Hepatocyte (in vitro differentiated cells): ENCODE measurements around the gene ZBTB8A. TPM values are rescaled to one million over a fixed set of nuclear protein-coding genes. Genes with fewer than 3 reads are reported as not detected.

Experiments used
- DNase-seq: peaks from one replicate; pipeline ENCODE4 v3.0.0-alpha.2; 2016; ENCODE audit warnings: low spot score
- H2AFZ ChIP-seq: fragments of 200-600 bp; sonication (generic); 2 replicates; pipeline ENCODE4 v1.6.0; 2016; ENCODE audit warnings: antibody characterized with exemption, mild to moderate bottlenecking
- H3K27ac ChIP-seq: fragments of 200-600 bp; sonication (generic); 2 replicates; pipeline ENCODE4 v1.5.1; 2016; ENCODE audit warnings: mild to moderate bottlenecking
- H3K27me3 ChIP-seq: fragments of 200-600 bp; sonication (generic); 2 replicates; pipeline ENCODE4 v1.6.1; 2016
- H3K36me3 ChIP-seq: fragments of 200-600 bp; sonication (generic); replicated peaks from 2 replicates; pipeline ENCODE4 v1.5.1; 2016; ENCODE audit warnings: low read depth; ENCODE audit not compliant: insufficient read depth
- H3K4me1 ChIP-seq: fragments of 200-600 bp; sonication (generic); 2 replicates; pipeline ENCODE4 v1.5.1; 2016; ENCODE audit warnings: mild to moderate bottlenecking, moderate library complexity; ENCODE audit not compliant: insufficient read depth
- H3K4me2 ChIP-seq: fragments of 200-600 bp; sonication (generic); 2 replicates; pipeline ENCODE4 v1.6.0; 2016
- H3K4me3 ChIP-seq: fragments of 200-600 bp; sonication (generic); 2 replicates; pipeline ENCODE4 v1.5.1; 2016; ENCODE audit warnings: mild to moderate bottlenecking
- H3K79me2 ChIP-seq: fragments of 200-600 bp; sonication (generic); 2 replicates; pipeline ENCODE4 v1.6.0; 2017; ENCODE audit warnings: mild to moderate bottlenecking
- H3K9me2 ChIP-seq: fragments of 200-600 bp; sonication (generic); replicated peaks from 2 replicates; pipeline ENCODE4 v1.6.0; 2017; ENCODE audit warnings: mild to moderate bottlenecking; ENCODE audit not compliant: insufficient read depth
- H3K9me3 ChIP-seq: fragments of 200-600 bp; sonication (generic); 2 replicates; pipeline ENCODE4 v1.5.1; 2016; ENCODE audit warnings: low read depth, mild to moderate bottlenecking
- H4K20me1 ChIP-seq: fragments of 200-600 bp; sonication (generic); 2 replicates; pipeline ENCODE4 v1.6.0; 2016; ENCODE audit warnings: mild to moderate bottlenecking; ENCODE audit not compliant: insufficient read depth, poor library complexity, severe bottlenecking
- EZH2 ChIP-seq: fragments of 200-600 bp; sonication (generic); IDR thresholded peaks from 2 replicates; pipeline ENCODE4 v1.6.1; 2016; ENCODE audit warnings: antibody characterized with exemption, mild to moderate bottlenecking, borderline replicate concordance
- EZH2phosphoT487 ChIP-seq: fragments of 200-600 bp; sonication (generic); IDR thresholded peaks from one replicate; pipeline ENCODE4 v1.6.1; 2018; ENCODE audit warnings: antibody characterized with exemption, mild to moderate bottlenecking, low read depth, moderate library complexity; ENCODE audit not compliant: unreplicated experiment, severe bottlenecking
- WGBS: methylation state at CpG from one replicate; pipeline ENCODE4 v1.1.6; 2016; ENCODE audit warnings: low lambda C conversion rate; ENCODE audit errors: missing lambda C conversion rate; 5-methylcytosine and 5-hydroxymethylcytosine counted together
- polyA plus RNA-seq: library from polyadenylated mRNA; unstranded; fragments of >200 nt; fragmentation: Nextera tagmentation; extraction: Ambion mirVana; gene quantifications from 2 replicates; pipeline ENCODE4 v1.2.1, GENCODE V29; 2016
- total RNA-seq: library from RNA; depleted of rRNA; stranded (reverse); fragments of >200 nt; gene quantifications from 2 replicates; pipeline ENCODE4 v1.2.3, GENCODE V29; 2014
- TF ChIP-seq, protein P1 (sequence below): fragments of 200-600 bp; sonication (generic); IDR thresholded peaks from 2 replicates; pipeline ENCODE4 v1.5.1; 2016; ENCODE audit warnings: antibody characterized with exemption, mild to moderate bottlenecking; ENCODE audit not compliant: poor library complexity

Gene ZBTB8A
- total and polyA plus RNA-seq, 2 experiments from 2014 or later, result 3.7 to 5.7 TPM

DNA sequence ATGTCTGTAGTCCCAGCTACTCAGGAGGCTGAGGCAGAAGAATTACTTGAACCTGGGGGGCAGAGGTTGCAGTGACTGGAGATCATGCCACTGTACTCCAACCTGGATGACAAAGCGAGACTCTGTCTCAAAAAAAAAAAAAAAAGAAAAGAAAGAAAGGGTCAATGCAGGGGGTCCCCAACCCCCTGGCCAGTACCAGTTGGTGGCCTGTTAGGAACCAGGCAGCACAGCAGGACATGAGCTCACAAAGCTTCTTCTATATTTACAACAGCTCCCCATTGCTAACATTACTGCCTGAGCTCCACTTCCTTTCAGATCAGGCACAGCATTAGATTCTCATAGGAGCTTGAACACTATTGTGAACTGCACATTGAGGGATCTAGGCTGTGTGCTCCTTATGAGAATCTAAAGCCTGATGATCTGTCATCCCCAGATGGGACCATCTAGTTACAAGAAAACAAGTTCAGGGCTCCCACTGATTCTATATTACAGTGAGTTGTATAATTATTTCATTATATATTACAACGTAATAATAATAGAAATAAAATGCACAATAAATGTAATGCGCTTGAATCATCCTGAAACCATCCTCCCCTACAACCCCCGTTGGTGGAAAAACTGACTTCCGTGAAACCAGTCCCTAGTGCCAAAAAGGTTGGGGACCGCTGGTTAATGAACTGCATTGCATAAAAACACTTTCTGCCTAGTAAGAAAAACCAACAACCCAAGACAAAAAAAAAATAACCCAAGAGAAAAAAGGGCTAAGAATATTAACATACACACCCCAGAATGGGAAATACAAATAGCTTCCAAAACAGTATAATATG, 108.3 kb downstream of the ZBTB8A start:
- Histone ChIP-seq H2AFZ (no peak overlapping the region), H3K4me2 (no peak overlapping the region), H3K9me2 (no peaks in the 10 kb centered on the region), H3K9me3 (no peaks in the 10 kb centered on the region), H3K36me3 (peaks cover 4% of the 10 kb centered on the region), H4K20me1 (peaks cover 2% of the 10 kb centered on the region), H3K4me1 (peaks cover 9% of the 10 kb centered on the region), H3K4me3 (no peak overlapping the region), H3K27me3 (no peaks in the 10 kb centered on the region), H3K79me2 (peaks cover 71% of the 10 kb centered on the region), H3K27ac (no peak overlapping the region)
- WGBS, result 94% methylated on average over 6 of the region's 6 CpGs
- DNase-seq, result no peak
- TF ChIP-seq, protein P1, sequence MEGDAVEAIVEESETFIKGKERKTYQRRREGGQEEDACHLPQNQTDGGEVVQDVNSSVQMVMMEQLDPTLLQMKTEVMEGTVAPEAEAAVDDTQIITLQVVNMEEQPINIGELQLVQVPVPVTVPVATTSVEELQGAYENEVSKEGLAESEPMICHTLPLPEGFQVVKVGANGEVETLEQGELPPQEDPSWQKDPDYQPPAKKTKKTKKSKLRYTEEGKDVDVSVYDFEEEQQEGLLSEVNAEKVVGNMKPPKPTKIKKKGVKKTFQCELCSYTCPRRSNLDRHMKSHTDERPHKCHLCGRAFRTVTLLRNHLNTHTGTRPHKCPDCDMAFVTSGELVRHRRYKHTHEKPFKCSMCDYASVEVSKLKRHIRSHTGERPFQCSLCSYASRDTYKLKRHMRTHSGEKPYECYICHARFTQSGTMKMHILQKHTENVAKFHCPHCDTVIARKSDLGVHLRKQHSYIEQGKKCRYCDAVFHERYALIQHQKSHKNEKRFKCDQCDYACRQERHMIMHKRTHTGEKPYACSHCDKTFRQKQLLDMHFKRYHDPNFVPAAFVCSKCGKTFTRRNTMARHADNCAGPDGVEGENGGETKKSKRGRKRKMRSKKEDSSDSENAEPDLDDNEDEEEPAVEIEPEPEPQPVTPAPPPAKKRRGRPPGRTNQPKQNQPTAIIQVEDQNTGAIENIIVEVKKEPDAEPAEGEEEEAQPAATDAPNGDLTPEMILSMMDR, result no peak
- no peak for TF ChIP-seq EZH2
- no peak for TF ChIP-seq EZH2phosphoT487

DNA sequence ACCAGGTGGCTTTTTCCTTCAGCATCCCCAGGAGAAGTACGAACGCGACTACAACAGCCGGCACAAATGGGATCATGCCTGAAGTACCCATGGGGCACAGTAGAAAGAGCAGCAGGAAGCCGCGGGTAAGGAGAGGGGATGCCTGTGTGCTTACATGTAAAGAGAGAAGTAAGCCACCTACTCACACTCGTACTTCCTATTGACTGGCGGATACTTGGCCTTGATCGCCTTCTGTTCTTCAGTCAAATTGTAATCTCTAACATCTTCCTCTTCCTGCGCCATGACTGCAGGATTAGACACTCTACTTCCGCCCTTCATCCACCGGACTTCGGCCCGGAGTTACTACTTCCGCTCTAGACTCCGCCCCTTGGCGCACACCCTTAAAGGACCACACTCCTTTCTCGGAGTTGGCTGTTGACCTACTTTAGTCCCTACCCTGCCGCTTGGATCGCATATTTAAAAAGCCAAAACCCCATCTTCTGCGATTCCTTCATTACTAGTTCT, 111.1 kb downstream of the ZBTB8A start, which contains the start of gene ZBTB8OS:
Gene ZBTB8OS (minus strand): TSS at position 303 of the 504 bp plus-strand sequence. CDS start 21 bp downstream, at position 282.
- Histone ChIP-seq H3K79me2 (peaks cover 80% of the 10 kb centered on the region), H3K4me2 (peak within 1 kb of the TSS; percentile 90), H2AFZ (peak within 1 kb of the TSS; percentile 93), H3K4me3 (peak within 1 kb of the TSS; percentile 76), H3K36me3 (peaks cover 4% of the 10 kb centered on the region), H3K4me1 (peaks cover 19% of the 10 kb centered on the region), H3K27ac (peak within 1 kb of the TSS; percentile 99), H3K9me2 (no peaks in the 10 kb centered on the region), H3K27me3 (no peaks in the 10 kb centered on the region), H3K9me3 (no peaks in the 10 kb centered on the region), H4K20me1 (peaks cover 22% of the 10 kb centered on the region)
- WGBS, result under 1% methylated on average over 21 of the region's 21 CpGs
- peak; percentile 96 for DNase-seq
- TF ChIP-seq EZH2phosphoT487 (no peak), EZH2 (no peak)
- TF ChIP-seq, protein P1, result no peak

DNA sequence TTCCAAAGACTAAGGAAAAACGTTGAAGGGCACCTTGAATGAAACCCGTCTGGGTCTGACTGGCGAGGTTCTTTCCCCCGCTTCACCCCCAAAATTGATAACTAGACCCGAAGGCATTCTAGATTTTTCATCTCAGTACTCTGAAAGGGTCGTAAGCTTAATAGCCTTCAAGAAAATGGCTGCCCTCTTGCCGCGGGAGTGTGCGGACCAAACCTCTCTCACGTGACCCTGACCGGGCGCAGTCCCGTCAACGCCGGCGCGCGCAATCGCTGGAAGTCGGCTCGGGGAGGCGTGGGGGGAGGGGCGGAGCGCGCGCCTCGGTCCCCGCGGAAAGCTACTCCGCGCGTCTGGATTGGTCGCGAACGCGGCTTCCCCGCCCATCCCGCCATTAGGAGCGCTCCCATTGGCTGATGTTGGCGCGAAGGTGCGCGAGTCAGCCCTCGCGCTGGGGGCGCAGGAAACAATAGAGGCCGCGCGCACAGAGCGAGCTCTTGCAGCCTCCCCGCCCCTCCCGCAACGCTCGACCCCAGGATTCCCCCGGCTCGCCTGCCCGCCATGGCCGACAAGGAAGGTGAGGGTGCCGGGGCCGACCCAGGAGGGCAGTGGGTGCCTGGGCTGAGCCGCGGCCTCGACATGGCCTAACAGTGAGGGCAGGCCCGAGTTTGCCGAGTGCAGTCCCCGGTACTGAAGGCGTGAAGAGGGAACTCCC, 111.7 kb downstream of the ZBTB8A start, which contains the start of gene RBBP4:
Gene RBBP4 (plus strand): TSS at position 457 of the 709 bp plus-strand sequence. CDS start 99 bp downstream, at position 556.
- Histone ChIP-seq H3K9me3 (no peaks in the 10 kb centered on the region), H3K4me2 (peak within 1 kb of the TSS; percentile 90), H3K27me3 (no peaks in the 10 kb centered on the region), H3K9me2 (no peaks in the 10 kb centered on the region), H3K79me2 (peaks cover 80% of the 10 kb centered on the region), H2AFZ (peak within 1 kb of the TSS; percentile 93), H3K36me3 (peaks cover 4% of the 10 kb centered on the region), H4K20me1 (peaks cover 26% of the 10 kb centered on the region), H3K4me1 (peaks cover 21% of the 10 kb centered on the region), H3K27ac (peak within 1 kb of the TSS; percentile 99), H3K4me3 (peak within 1 kb of the TSS; percentile 76)
- TF ChIP-seq EZH2 (no peak), EZH2phosphoT487 (no peak)
- TF ChIP-seq, protein P1, result no peak
- WGBS, result 1% methylated on average over 29 of the region's 67 CpGs
- DNase-seq, result peak; percentile 99
